ENCODE data around the gene GABBR2. TPM values are rescaled to one million over a fixed set of nuclear protein-coding genes. Genes with fewer than 3 reads are reported as not detected.

Gene GABBR2
- total RNA-seq, 1 experiment from 2014 or later, result not detected

- no peak overlapping the region for H3K27ac ChIP-seq (ENCODE audit: low read depth, low read length, poor library complexity, severe bottlenecking)
- no peak for TF ChIP-seq CTCF (conservative IDR thresholded peaks at IDR 0.05; ENCODE audit: low read depth, low read length)
- TF ChIP-seq EZH2 (IDR thresholded peaks at IDR 0.05; ENCODE audit: borderline replicate concordance, low read depth, low read length, poor library complexity, severe bottlenecking), result no peak
- H3K4me3 ChIP-seq (ENCODE audit: low read depth, low read length, poor library complexity, severe bottlenecking), result no peak overlapping the region
- no peak for DNase-seq (ENCODE audit: low spot score)
- H3K27me3 ChIP-seq (replicated peaks; ENCODE audit: insufficient read depth, low read depth, low read length, poor library complexity), result peaks cover 3% of the 10 kb centered on the region
- no TSS peak for BruUV-seq (replicated peaks)
- ChIA-PET POLR2A (ENCODE audit: low non-redundant PET) (no interaction called here), CTCF (no interaction called here)
- no peaks in the 10 kb centered on the region for H3K36me3 ChIP-seq (ENCODE audit: insufficient read depth, low read length, poor library complexity, severe bottlenecking)
- H3K9me3 ChIP-seq (ENCODE audit: low read depth, low read length, poor library complexity, severe bottlenecking), result no peaks in the 10 kb centered on the region
- no peaks in the 10 kb centered on the region for H3K4me1 ChIP-seq (ENCODE audit: insufficient read depth, low read length, poor library complexity, severe bottlenecking)
- intact Hi-C loops (cut with micrococcal nuclease; ENCODE audit: unreplicated experiment), result no loop called here
These were observed 295.7 kb downstream of the GABBR2 start for GRCh38 chr9:98413084-98413483.

DNA sequence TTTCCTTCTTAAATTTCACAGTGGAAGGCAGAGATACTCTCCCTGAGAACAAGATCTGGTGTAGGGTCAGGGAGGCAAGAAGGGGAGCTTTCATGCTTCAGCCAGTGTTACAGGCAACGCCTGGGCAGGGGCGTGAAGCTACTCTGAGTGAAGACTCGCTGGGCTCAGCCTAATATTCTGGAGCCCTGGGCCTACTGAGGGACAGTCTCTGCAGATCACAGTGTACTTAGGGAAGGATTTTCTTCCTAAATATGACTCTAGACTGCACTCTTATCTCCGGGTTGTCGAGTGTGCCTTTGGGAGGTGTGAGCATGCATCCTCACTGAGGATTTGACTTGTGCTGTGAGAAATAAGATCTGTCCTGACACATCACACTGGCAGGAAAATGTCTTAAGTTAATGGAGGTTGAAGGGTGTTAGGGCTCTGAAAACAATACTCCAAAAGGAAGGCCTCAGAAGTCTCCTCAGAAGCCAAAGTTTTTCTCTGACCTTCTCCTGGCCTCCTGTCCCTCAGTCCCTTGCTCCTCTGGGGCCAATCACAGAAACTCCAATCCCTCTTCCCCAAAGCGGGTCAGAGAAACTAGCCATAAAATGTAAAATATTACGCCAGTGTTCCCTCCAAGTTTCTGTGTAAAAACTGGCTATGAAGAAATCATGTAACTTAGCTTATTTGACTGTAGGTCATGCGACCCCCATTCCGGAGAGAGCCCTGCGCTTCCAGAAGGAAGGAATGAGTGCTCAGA, 296.5 kb downstream of the GABBR2 start:
- H3K36me3 ChIP-seq (ENCODE audit: insufficient read depth, low read length, poor library complexity, severe bottlenecking), result no peaks in the 10 kb centered on the region
- DNase-seq (ENCODE audit: low spot score), result no peak
- BruUV-seq (replicated peaks), result no TSS peak
- no peak overlapping the region for H3K27ac ChIP-seq (ENCODE audit: low read depth, low read length, poor library complexity, severe bottlenecking)
- peaks cover 7% of the 10 kb centered on the region for H3K27me3 ChIP-seq (replicated peaks; ENCODE audit: insufficient read depth, low read depth, low read length, poor library complexity)
- H3K4me1 ChIP-seq (ENCODE audit: insufficient read depth, low read length, poor library complexity, severe bottlenecking), result no peaks in the 10 kb centered on the region
- TF ChIP-seq CTCF (conservative IDR thresholded peaks at IDR 0.05; ENCODE audit: low read depth, low read length) (no peak), EZH2 (IDR thresholded peaks at IDR 0.05; ENCODE audit: borderline replicate concordance, low read depth, low read length, poor library complexity, severe bottlenecking) (no peak)
- ChIA-PET POLR2A (ENCODE audit: low non-redundant PET) (no interaction called here), CTCF (no interaction called here)
- H3K9me3 ChIP-seq (ENCODE audit: low read depth, low read length, poor library complexity, severe bottlenecking), result no peaks in the 10 kb centered on the region
- intact Hi-C loops (cut with micrococcal nuclease; ENCODE audit: unreplicated experiment), result no loop called here
- no peak overlapping the region for H3K4me3 ChIP-seq (ENCODE audit: low read depth, low read length, poor library complexity, severe bottlenecking)

- Histone ChIP-seq H3K9me3 (ENCODE audit: low read depth, low read length, poor library complexity, severe bottlenecking) (no peaks in the 10 kb centered on the region), H3K4me1 (ENCODE audit: insufficient read depth, low read length, poor library complexity, severe bottlenecking) (no peaks in the 10 kb centered on the region), H3K36me3 (ENCODE audit: insufficient read depth, low read length, poor library complexity, severe bottlenecking) (no peaks in the 10 kb centered on the region), H3K4me3 (ENCODE audit: low read depth, low read length, poor library complexity, severe bottlenecking) (no peak overlapping the region), H3K27ac (ENCODE audit: low read depth, low read length, poor library complexity, severe bottlenecking) (no peak overlapping the region), H3K27me3 (replicated peaks; ENCODE audit: insufficient read depth, low read depth, low read length, poor library complexity) (peaks cover 25% of the 10 kb centered on the region)
- ChIA-PET POLR2A (ENCODE audit: low non-redundant PET) (no interaction called here), CTCF (interaction anchor here (0.5 to 0.6 kb wide), 2 partner anchors 126 to 205 kb away, joined by 4 to 5 read pairs; no protein-coding TSS in a partner anchor)
- no TSS peak for BruUV-seq (replicated peaks)
- DNase-seq (ENCODE audit: low spot score), result peak; percentile 60
- intact Hi-C loops (cut with micrococcal nuclease; ENCODE audit: unreplicated experiment), result no loop called here
- TF ChIP-seq EZH2 (IDR thresholded peaks at IDR 0.05; ENCODE audit: borderline replicate concordance, low read depth, low read length, poor library complexity, severe bottlenecking), result no peak
- no peak for TF ChIP-seq CTCF (conservative IDR thresholded peaks at IDR 0.05; ENCODE audit: low read depth, low read length)
These were observed 298.5 kb downstream of the GABBR2 start for GRCh38 chr9:98410185-98410697.

All from A673 (cell line).